ENCODE data around the gene PNLIP. TPM values are rescaled to one million over a fixed set of nuclear protein-coding genes. Genes with fewer than 3 reads are reported as not detected.

The PNLIP gene
- total RNA-seq, 4 donors from 2014 or later, result 1.1 to 11.4 (median 2.7) TPM

DNA sequence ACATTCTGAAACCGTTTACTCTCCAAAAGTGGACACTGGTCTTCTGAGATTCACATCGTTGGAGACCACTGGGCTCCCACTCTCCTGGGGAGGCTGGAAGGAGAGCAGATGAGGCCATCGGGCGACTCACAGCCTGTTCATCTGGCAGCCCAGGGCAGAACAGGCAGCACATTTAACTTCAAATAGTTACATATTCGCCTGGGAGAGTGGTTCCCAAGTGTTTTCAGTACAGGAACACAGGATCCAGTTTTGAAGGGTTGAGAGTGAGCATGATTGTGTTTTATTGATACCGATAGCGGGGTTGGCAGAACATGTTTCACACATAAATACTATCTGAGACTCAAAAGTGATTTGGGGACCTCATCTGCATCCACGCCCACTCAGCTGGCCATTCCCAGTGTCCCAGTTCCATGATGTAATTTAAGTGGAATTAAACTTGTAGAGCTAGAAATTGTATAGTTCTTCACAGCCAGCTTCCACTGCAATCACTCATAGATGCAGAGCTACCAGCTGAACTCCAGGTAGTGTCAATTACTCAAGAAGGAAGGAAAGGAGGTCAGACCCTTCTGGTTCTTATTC is 22.8 kb upstream of the PNLIP start:
- no peaks in the 10 kb centered on the region for H3K9me3 ChIP-seq
- no peak overlapping the region for H3K4me3 ChIP-seq
- no peaks in the 10 kb centered on the region for H3K36me3 ChIP-seq
- H3K27me3 ChIP-seq, result no peaks in the 10 kb centered on the region
- TF ChIP-seq POLR2A (IDR thresholded peaks at IDR 0.05) (no peak), CTCF (IDR thresholded peaks at IDR 0.05) (no peak), EP300 (IDR thresholded peaks at IDR 0.05) (no peak)
- 73 to 77% methylated on average over 8 of the region's 8 CpGs for WGBS, 2 donors
- H3K4me1 ChIP-seq, result no peaks in the 10 kb centered on the region
- DNase-seq (ENCODE audit: low spot score in 2 of 2), result no peak
- H3K27ac ChIP-seq, result no peak overlapping the region

DNA sequence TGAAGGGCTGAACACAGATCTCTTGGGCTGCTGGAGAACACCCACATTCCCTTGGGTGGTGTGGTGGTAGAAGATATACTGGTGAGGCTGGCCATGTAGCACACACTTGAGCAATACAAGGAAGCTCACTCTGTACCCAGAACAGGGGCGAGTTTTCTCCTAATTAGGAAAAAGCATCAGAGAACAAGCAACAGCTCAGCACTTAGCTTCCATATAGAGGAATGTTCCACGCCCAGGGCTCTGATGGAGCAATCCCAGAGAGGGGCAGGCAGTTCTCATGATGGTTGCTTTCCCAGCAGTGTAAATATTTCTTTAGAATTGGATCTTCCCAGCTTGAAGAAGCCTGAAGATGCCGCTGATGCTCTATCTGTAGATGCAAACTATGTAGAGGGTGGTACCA is 21.0 kb upstream of the PNLIP start:
- no peak for DNase-seq (ENCODE audit: low spot score in 2 of 2)
- Histone ChIP-seq H3K9me3 (no peaks in the 10 kb centered on the region), H3K4me1 (no peaks in the 10 kb centered on the region), H3K36me3 (no peaks in the 10 kb centered on the region), H3K4me3 (no peak overlapping the region), H3K27ac (no peak overlapping the region), H3K27me3 (no peaks in the 10 kb centered on the region)
- 81 to 87% methylated on average over 3 of the region's 3 CpGs for WGBS, 2 donors
- TF ChIP-seq POLR2A (IDR thresholded peaks at IDR 0.05), result no peak
- no peak for TF ChIP-seq CTCF (IDR thresholded peaks at IDR 0.05)
- TF ChIP-seq EP300 (IDR thresholded peaks at IDR 0.05), result no peak

GRCh38 chr10:116526219-116526618 is 19.5 kb upstream of the PNLIP start:
- Histone ChIP-seq H3K36me3 (no peaks in the 10 kb centered on the region), H3K27me3 (no peaks in the 10 kb centered on the region), H3K27ac (no peak overlapping the region), H3K4me1 (no peaks in the 10 kb centered on the region), H3K4me3 (no peak overlapping the region), H3K9me3 (peaks cover 0 to 5% (median 0%) of the 10 kb centered on the region in 4 donors)
- DNase-seq (ENCODE audit: low spot score in 2 of 2), result no peak
- WGBS, 2 donors, result 45 to 53% methylated on average over 3 of the region's 3 CpGs
- no peak for TF ChIP-seq EP300 (IDR thresholded peaks at IDR 0.05)
- TF ChIP-seq POLR2A (IDR thresholded peaks at IDR 0.05), result no peak
- TF ChIP-seq CTCF (IDR thresholded peaks at IDR 0.05), result no peak

- Histone ChIP-seq H3K9me3 (no peaks in the 10 kb centered on the region), H3K27me3 (no peaks in the 10 kb centered on the region), H3K27ac (no peak overlapping the region), H3K36me3 (no peaks in the 10 kb centered on the region), H3K4me3 (no peak overlapping the region), H3K4me1 (no peaks in the 10 kb centered on the region)
- 85 to 93% methylated on average over 2 of the region's 2 CpGs for WGBS, 2 donors
- TF ChIP-seq EP300 (IDR thresholded peaks at IDR 0.05) (no peak), CTCF (IDR thresholded peaks at IDR 0.05) (no peak), POLR2A (IDR thresholded peaks at IDR 0.05) (no peak)
- DNase-seq (ENCODE audit: low spot score in 2 of 2), result no peak
These were observed 8.9 kb upstream of the PNLIP start for GRCh38 chr10:116536810-116537209.

DNA sequence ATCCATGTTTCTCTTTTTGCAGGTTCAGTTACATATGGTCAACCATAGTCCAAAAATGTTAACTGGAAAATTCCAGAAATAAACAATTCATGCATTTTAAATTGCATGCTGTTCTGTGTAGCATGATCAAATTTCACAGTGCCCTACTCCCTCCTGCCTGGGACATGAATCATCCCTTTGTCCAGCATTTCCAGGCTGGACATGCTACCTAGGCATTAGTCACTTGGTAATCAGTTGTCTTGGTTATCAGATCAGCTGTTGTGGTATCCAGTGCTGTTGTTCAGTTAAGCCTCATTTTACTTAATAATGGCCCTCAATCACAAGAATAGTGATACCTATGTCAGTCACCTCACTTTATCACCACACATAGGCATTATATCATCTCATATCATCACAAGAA is 7.3 kb upstream of the PNLIP start:
- Histone ChIP-seq H3K9me3 (no peaks in the 10 kb centered on the region), H3K4me3 (no peak overlapping the region), H3K36me3 (no peaks in the 10 kb centered on the region), H3K27me3 (no peaks in the 10 kb centered on the region), H3K27ac (no peak overlapping the region), H3K4me1 (no peaks in the 10 kb centered on the region)
- no peak for DNase-seq (ENCODE audit: low spot score in 2 of 2)
- TF ChIP-seq EP300 (IDR thresholded peaks at IDR 0.05) (no peak), POLR2A (IDR thresholded peaks at IDR 0.05) (no peak), CTCF (IDR thresholded peaks at IDR 0.05) (no peak)

Data from tibial nerve (tissue), 4 donors.